Stimulated activated CD4-positive, alpha-beta T cell treated with anti-CD3 and anti-CD28 coated beads, Interleukin-12 subunit alpha, Interleukin-12 subunit beta, amount 100 ng/mL, for 4 hours (primary cell): ENCODE results near the gene ZNF408.

Experiments used
- DNase-seq: peaks from one replicate; pipeline ENCODE4 v3.0.0-alpha.2; 2020

ZNF408 gene

GRCh38 chr11:46676436-46677158 is 24.2 kb upstream of the ZNF408 start:
- no peak for DNase-seq

GRCh38 chr11:46677169-46677568 is 23.7 kb upstream of the ZNF408 start:
- no peak for DNase-seq

- no peak for DNase-seq
Measured at GRCh38 chr11:46677991-46678740, 22.7 kb upstream of the ZNF408 start.

GRCh38 chr11:46678741-46679130 is 22.1 kb upstream of the ZNF408 start:
- DNase-seq = no peak

- DNase-seq = no peak
Measured at GRCh38 chr11:46679241-46680163, 21.3 kb upstream of the ZNF408 start.

- no peak for DNase-seq
Measured at GRCh38 chr11:46680164-46680760, 20.6 kb upstream of the ZNF408 start.

- no peak for DNase-seq
Measured at GRCh38 chr11:46680815-46681214, 20.0 kb upstream of the ZNF408 start.

GRCh38 chr11:46681814-46682213 is 19.0 kb upstream of the ZNF408 start:
- DNase-seq = no peak

- DNase-seq = no peak
Measured at GRCh38 chr11:46682773-46683752, 17.8 kb upstream of the ZNF408 start.

- no peak for DNase-seq
Measured at GRCh38 chr11:46684367-46684766, 16.5 kb upstream of the ZNF408 start.

GRCh38 chr11:46686886-46687795 is 13.7 kb upstream of the ZNF408 start:
- DNase-seq = no peak

- DNase-seq = no peak
Measured at GRCh38 chr11:46690702-46691101, 10.1 kb upstream of the ZNF408 start.

- DNase-seq = no peak
Measured at GRCh38 chr11:46692450-46692849, 8.4 kb upstream of the ZNF408 start.

GRCh38 chr11:46693597-46694012 is 7.2 kb upstream of the ZNF408 start:
- DNase-seq = no peak

- DNase-seq = no peak
Measured at GRCh38 chr11:46694072-46694471, 6.8 kb upstream of the ZNF408 start.

- no peak for DNase-seq
Measured at GRCh38 chr11:46694607-46695006, 6.2 kb upstream of the ZNF408 start.

- DNase-seq = no peak
Measured at GRCh38 chr11:46695345-46696211, 5.3 kb upstream of the ZNF408 start.

- no peak for DNase-seq
Measured at GRCh38 chr11:46696212-46696558, 4.6 kb upstream of the ZNF408 start.

GRCh38 chr11:46697303-46697702 is 3.5 kb upstream of the ZNF408 start:
- DNase-seq = no peak

- DNase-seq = no peak
Measured at GRCh38 chr11:46697723-46698122, 3.1 kb upstream of the ZNF408 start.
